Immature natural killer cell (primary cell): ENCODE data around the gene TAS2R3. TPM values are rescaled to one million over a fixed set of nuclear protein-coding genes. Genes with fewer than 3 reads are reported as not detected.
"Not testable (repeated sequence)": the region's sequence is repeated elsewhere in the genome, so short reads cannot be mapped to it uniquely, and the experiment has no call there.

Experiments used
- DNase-seq, 3 donors: peaks; one replicate each; pipeline ENCODE4 v3.0.0; 2022; ENCODE audit warnings: mixed read lengths in 1 of 3
- H3K27ac Mint-ChIP-seq, 6 donors: one replicate each; pipeline ENCODE4 v1.8.0; 2020; ENCODE audit warnings: mixed read lengths in 6 of 6, mild to moderate bottlenecking in 5 of 6, inconsistent platforms in 4 of 6, moderate library complexity in 3 of 6
- H3K27me3 Mint-ChIP-seq, 3 donors: one replicate each; pipeline ENCODE4 v1.8.0; 2020 to 2021; ENCODE audit warnings: low read depth in 3 of 3, mild to moderate bottlenecking in 3 of 3, mixed read lengths in 3 of 3, moderate library complexity in 3 of 3, inconsistent platforms in 1 of 3
- H3K36me3 Mint-ChIP-seq, 3 donors: one replicate each; pipeline ENCODE4 v1.8.0; 2020; ENCODE audit warnings: mixed read lengths in 3 of 3, inconsistent platforms in 2 of 3, mild to moderate bottlenecking in 2 of 3
- H3K4me1 Mint-ChIP-seq, 2 donors: one replicate each; pipeline ENCODE4 v1.8.0; 2020; ENCODE audit warnings: inconsistent platforms in 2 of 2, mild to moderate bottlenecking in 2 of 2, mixed read lengths in 2 of 2, moderate library complexity in 1 of 2
- H3K4me3 Mint-ChIP-seq, 5 donors: one replicate each; pipeline ENCODE4 v1.8.0; 2020; ENCODE audit warnings: mild to moderate bottlenecking in 5 of 5, mixed read lengths in 5 of 5, inconsistent platforms in 3 of 5, moderate library complexity in 3 of 5
- H3K9me3 Mint-ChIP-seq, 6 donors: one replicate each; pipeline ENCODE4 v1.8.0; 2020; ENCODE audit warnings: mild to moderate bottlenecking in 6 of 6, mixed read lengths in 6 of 6, inconsistent platforms in 4 of 6, moderate library complexity in 3 of 6
- polyA plus RNA-seq, 3 donors: library from polyadenylated mRNA; unstranded; fragments of 300-500 nt; fragmentation: Illumina TruSeq; gene quantifications; one replicate each; pipeline ENCODE4 v1.2.3, GENCODE V29; 2021

Gene TAS2R3
- polyA plus RNA-seq, 3 donors from 2014 or later, result not detected

DNA sequence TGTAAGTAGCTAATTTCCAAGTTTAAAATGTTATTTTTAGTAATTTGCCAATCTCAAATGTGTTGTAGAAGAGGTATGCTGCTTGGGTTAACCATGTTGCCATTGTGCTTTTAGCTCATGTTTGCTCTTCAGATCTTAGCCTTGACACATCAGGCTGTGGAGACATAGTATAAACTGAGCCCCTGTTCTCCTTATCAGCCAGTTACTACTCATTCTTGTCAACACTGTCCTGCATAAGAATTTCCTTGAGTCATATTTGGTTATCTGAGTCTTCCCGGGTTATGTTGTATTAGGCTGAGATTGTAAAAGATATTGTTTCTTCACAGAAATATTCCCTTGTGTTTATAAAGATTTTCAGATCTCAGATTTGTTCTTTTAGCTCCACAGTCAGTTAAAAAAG lies 21.7 kb upstream of the TAS2R3 start:
- H3K9me3 Mint-ChIP-seq, result no peaks in the 10 kb centered on the region
- no peak for DNase-seq
- no peak overlapping the region for H3K4me3 Mint-ChIP-seq
- H3K27ac Mint-ChIP-seq, result peak overlapping the region in 1 of 6 donors; percentile 18
- H3K36me3 Mint-ChIP-seq, result peaks cover 18 to 38% (median 34%) of the 10 kb centered on the region in 3 donors
- peaks cover 7 to 17% (median 12%) of the 10 kb centered on the region in 3 donors for H3K27me3 Mint-ChIP-seq
- peaks cover 31 to 70% of the 10 kb centered on the region in 2 donors for H3K4me1 Mint-ChIP-seq

DNA sequence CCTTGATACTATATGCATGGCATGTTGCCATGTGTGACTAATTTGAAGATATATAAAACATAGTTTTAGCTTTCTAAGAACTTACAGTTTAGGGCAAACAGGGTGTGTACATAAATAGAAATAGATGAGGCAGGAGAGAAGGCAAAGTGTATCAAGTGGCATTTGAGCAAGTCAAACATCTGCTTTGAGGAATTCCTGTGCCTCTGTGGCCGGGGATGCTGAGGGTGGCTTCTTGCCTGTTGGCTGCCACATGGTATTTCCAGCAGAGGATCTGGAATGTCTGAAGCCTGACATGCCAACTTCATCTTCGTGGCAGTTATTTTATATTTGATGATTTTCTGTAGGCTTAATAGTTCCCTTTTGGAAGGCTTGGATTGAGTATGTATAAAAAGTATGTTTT lies 19.8 kb upstream of the TAS2R3 start:
- Mint-ChIP-seq H3K36me3 (peaks cover 27 to 38% (median 34%) of the 10 kb centered on the region in 3 donors), H3K4me1 (peaks cover 14 to 51% of the 10 kb centered on the region in 2 donors), H3K27ac (no peak overlapping the region), H3K9me3 (no peaks in the 10 kb centered on the region), H3K4me3 (no peak overlapping the region), H3K27me3 (peaks cover 0 to 3% (median 0%) of the 10 kb centered on the region in 3 donors)
- no peak for DNase-seq

DNA sequence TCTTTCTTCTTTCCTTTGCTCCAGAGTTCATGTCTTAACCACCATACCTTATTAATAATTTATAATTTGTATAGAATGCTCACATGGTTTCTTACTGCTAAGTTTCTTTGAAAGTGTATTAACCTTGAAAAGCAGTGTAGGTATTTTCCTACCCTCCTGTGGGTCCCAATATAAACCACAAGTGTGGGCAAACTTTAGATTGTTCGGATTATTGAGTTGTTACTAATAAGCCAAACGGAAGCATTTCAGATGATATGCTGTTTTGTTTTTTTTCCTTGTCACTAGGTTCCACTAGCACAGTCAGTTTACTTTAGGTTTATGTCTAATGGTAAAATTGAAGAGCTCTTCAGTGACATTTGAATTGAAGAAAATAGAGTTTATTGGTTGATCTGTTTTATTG lies 15.5 kb upstream of the TAS2R3 start:
- Mint-ChIP-seq H3K4me1 (peaks cover 0 to 12% of the 10 kb centered on the region in 2 donors), H3K9me3 (peaks cover 10 to 26% (median 20%) of the 10 kb centered on the region in 6 donors), H3K4me3 (no peak overlapping the region), H3K27ac (no peak overlapping the region), H3K27me3 (no peaks in the 10 kb centered on the region), H3K36me3 (peaks cover 54 to 58% (median 57%) of the 10 kb centered on the region in 3 donors)
- no peak for DNase-seq

DNA sequence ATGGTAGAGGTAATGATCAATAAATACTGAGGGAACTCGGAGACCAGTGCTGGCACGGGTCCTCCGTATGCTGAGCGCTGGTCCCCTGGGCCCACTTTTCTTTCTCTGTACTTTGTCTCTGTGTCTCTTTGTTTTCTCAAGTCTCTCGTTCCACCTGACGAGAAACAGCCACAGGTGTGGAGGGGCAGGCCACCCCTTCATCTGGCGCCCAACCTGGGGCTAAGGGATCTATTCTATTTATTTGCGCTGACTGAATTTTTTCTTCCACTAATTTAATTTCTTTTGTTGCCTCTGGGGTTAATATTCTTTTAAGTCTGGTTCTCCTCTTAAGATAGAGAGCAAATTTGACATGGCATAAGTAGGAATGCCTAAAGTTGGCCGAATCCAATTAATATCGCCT lies 12.0 kb upstream of the TAS2R3 start:
- Mint-ChIP-seq H3K9me3 (peaks cover 10 to 27% (median 24%) of the 10 kb centered on the region in 6 donors), H3K36me3 (peaks cover 56 to 66% (median 66%) of the 10 kb centered on the region in 3 donors), H3K4me3 (peak overlapping the region in 1 of 5 donors; percentile 30)
- H3K27me3 Mint-ChIP-seq, H3K4me1 Mint-ChIP-seq, DNase-seq, H3K27ac Mint-ChIP-seq: not testable (repeated sequence)

DNA sequence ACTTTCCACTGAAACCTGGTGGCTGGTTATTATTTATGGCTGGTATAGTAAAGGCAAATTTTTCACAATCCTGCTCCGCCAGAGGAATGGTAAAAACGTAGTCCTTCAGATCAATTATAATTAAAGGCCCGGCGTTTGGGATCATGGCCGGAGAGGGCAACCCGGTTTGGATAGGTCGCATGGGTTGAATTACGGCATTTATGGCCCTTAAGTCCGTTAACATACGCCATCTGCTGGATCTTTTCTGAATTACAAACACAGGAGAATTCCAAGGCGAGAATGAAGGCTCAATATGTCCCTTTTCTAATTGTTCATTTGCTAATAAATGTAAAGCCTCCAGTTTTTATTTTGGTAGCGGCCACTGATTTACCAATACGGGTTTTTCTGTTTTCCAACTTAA lies 11.3 kb upstream of the TAS2R3 start:
- H3K27me3 Mint-ChIP-seq, result no peaks in the 10 kb centered on the region
- no peak overlapping the region for H3K4me3 Mint-ChIP-seq
- H3K9me3 Mint-ChIP-seq, result peaks cover 10 to 27% (median 24%) of the 10 kb centered on the region in 6 donors
- H3K27ac Mint-ChIP-seq, result no peak overlapping the region
- H3K36me3 Mint-ChIP-seq, result peaks cover 62 to 70% (median 66%) of the 10 kb centered on the region in 3 donors
- H3K4me1 Mint-ChIP-seq, result peaks cover 0 to 5% of the 10 kb centered on the region in 2 donors
- DNase-seq, result no peak

DNA sequence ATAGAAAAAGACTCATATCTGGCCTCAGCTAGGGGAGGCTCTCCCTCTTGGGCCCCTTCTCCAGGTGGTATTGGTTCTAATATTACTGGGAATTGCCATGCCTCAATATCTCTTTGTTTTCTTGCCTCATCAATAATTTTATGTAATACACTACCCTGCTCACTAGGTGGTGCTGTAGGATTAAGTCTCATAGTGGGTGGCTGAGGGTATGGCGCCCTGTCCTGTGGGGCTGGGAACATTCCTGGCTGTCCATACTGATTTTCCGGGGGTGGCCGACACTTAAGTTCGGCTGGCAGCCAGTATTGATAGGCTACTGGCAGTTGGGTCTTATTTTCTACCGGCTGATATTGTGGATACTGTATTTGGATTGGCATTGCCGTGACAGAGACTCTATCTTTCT lies 9.0 kb upstream of the TAS2R3 start:
- Mint-ChIP-seq H3K9me3 (peaks cover 10 to 27% (median 24%) of the 10 kb centered on the region in 6 donors), H3K4me3 (no peak overlapping the region), H3K4me1 (peaks cover 0 to 5% of the 10 kb centered on the region in 2 donors), H3K27ac (no peak overlapping the region), H3K36me3 (peaks cover 61 to 81% (median 64%) of the 10 kb centered on the region in 3 donors), H3K27me3 (no peaks in the 10 kb centered on the region)
- peak in 2 of 3 donors; percentile 10 to 11 for DNase-seq

DNA sequence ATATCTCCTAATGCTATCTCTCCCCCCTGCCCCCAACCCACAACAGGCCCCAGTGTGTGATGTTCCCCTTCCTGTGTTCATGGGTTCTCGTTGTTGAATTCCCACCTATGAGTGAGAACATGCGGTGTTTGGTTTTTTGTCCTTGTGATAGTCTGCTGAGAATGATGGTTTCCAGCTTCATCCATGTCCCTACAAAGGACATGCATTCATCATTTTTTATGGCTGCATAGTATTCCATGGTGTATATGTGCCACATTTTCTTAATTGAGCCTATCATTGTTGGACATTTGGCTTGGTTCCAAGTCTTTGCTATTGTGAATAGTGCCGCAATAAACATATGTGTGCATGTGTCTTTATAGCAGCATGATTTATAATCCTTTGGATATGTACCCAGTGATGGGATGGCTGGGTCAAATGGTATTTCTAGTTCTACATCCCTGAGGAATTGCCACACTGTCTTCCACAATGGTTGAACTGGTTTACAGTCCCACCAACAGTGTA lies 6.2 kb downstream of the TAS2R3 start:
- H3K4me1 Mint-ChIP-seq, DNase-seq, H3K4me3 Mint-ChIP-seq, H3K9me3 Mint-ChIP-seq, H3K27ac Mint-ChIP-seq, H3K27me3 Mint-ChIP-seq: not testable (repeated sequence)
- H3K36me3 Mint-ChIP-seq, result peaks cover 0 to 19% (median 11%) of the 10 kb centered on the region in 3 donors

DNA sequence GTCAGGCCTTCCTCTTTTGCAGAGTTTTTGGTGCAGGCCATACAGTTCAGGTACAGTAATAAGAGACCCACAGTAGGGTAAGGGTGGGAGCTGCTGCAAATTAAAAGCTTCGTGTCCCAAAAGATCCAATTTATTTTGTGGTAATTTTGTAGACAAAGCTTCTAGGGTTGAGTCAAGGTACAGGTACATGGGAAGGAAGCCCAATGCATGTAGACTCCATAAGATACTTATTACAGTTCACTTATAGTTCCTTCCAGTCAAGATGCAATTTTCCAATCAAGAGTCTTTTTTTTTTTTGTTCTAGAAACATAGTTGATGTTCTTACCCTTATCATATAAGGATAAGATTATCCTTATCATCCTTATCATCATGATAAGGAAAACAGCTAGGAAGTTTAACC lies 12.5 kb downstream of the TAS2R3 start, which contains the start of gene TAS2R4:
TAS2R4 (plus strand) TSS at position 301 of the 400 bp plus-strand sequence. CDS start 1,815 bp downstream, outside the sequence.
- Mint-ChIP-seq H3K36me3 (peaks cover 27 to 47% (median 34%) of the 10 kb centered on the region in 3 donors), H3K27ac (no peak within 1 kb of the TSS), H3K4me1 (no peaks in the 10 kb centered on the region), H3K9me3 (peaks cover 0 to 2% (median 0%) of the 10 kb centered on the region in 6 donors), H3K4me3 (no peak within 1 kb of the TSS), H3K27me3 (no peaks in the 10 kb centered on the region)
- DNase-seq, result no peak

DNA sequence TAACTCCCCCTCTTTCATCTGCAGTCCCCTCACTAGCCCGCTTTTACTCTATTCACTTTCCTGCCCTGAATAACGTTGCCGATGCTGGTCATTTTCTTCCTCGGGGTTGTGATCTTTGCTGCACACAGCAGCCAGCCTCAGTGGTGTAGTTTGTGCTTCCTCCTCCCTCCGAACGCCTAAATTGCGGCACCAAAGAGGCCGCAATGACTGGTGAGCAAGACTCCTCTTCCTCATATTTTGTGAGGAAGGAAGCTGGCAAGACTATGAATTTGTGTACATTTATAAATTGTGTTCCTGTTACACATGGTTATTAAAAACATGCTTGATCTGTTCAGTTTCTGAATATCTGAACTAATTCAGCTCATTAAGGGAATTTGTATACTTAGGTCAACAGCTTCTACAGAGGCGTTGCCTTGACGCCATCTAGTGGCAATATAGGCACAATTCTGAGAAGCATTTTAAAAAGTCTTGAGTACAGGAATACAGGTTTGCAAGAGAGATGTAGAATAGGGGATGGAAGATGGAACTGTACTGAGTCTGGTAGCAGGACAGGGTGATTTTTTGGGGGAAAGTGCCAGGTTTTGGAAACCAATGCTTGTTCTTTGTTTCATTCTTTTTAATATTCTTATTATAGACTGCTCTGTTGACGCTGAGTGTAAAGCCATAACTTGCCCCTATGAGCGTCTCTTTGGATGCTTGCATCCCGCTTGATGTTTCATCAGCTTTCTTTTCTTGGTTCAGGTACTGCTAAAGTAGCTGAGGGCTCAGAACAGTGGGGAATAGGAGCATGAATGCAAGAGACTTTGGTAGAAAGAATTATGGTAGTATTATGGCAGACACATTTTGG lies 22.0 kb downstream of the TAS2R3 start:
- Mint-ChIP-seq H3K27me3 (no peaks in the 10 kb centered on the region), H3K9me3 (no peaks in the 10 kb centered on the region), H3K4me3 (no peak overlapping the region), H3K27ac (no peak overlapping the region), H3K36me3 (peaks cover 0 to 10% (median 5%) of the 10 kb centered on the region in 3 donors), H3K4me1 (peaks cover 0 to 9% of the 10 kb centered on the region in 2 donors)
- peak; percentile 4 to 26 (median 24) for DNase-seq

DNA sequence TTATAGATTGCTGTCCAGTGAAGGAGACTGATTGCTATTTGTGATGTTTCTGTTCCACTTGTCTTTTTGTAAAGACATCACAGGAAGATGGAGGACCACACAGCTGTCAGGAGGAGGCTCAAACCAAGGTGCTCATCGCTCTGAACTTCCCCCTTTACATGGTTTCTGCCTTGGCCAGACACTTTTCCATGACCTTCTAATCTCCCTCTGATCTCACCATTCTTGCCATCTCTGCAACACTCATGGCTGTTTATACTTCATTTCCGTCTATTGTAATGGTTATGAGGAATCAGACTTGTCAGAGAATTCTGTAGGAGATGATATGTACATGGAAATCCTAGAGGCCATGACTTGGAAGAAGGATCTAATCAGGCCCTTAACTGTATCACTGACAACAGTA lies 24.4 kb downstream of the TAS2R3 start:
- peaks cover 0 to 10% (median 9%) of the 10 kb centered on the region in 3 donors for H3K36me3 Mint-ChIP-seq
- peaks cover 0 to 9% of the 10 kb centered on the region in 2 donors for H3K4me1 Mint-ChIP-seq
- H3K27ac Mint-ChIP-seq, result no peak overlapping the region
- no peak overlapping the region for H3K4me3 Mint-ChIP-seq
- H3K27me3 Mint-ChIP-seq, result no peaks in the 10 kb centered on the region
- no peaks in the 10 kb centered on the region for H3K9me3 Mint-ChIP-seq
- DNase-seq, result no peak

DNA sequence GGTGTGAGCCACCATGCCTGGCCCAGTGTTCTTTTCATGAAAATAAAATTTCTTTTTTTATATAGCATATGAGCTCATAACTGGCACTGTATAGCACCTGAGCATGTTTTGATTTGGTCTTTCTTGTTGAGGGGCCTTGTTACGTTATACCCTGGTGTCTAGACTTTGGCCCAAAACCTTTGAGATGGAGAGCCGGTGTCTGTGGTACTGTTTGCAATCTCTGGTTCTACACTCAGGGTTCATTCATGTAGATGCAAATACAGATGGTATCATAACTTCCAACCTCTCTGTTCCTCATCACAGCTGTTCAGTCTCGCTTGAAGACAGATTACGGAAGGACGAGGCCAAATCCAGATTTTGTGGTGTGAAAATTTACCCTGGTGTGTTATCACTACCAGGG lies 26.0 kb downstream of the TAS2R3 start, which contains the start of gene TAS2R5:
TAS2R5 (plus strand) TSS at position 301 of the 400 bp plus-strand sequence. CDS start 145 bp downstream, outside the sequence.
- Mint-ChIP-seq H3K4me1 (peaks cover 0 to 9% of the 10 kb centered on the region in 2 donors), H3K27ac (peak within 1 kb of the TSS in 1 of 6 donors; percentile 23), H3K27me3 (no peaks in the 10 kb centered on the region), H3K36me3 (peaks cover 8 to 13% (median 9%) of the 10 kb centered on the region in 3 donors), H3K4me3 (no peak within 1 kb of the TSS), H3K9me3 (no peaks in the 10 kb centered on the region)
- no peak for DNase-seq

DNA sequence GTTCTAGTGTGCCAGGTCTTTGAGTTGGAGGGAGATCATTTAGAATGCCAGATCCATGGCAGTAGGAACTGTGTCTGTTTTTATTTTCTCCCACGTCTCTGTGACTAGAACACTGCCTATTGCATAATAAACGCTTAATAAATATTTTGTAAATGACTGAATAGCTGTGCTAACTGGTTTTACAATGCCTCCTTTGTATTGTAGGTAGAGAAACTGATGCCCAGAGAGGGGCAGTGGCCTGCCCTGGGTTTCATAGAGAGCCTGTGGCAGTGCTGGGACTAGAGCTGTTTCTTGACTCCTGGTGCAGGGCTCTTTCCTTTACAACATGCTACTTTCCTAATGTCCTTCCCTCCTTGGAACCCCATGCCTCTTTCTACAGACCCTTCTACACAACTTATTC lies 28.6 kb downstream of the TAS2R3 start:
- no peaks in the 10 kb centered on the region for H3K27me3 Mint-ChIP-seq
- H3K36me3 Mint-ChIP-seq, result peaks cover 9 to 13% (median 12%) of the 10 kb centered on the region in 3 donors
- H3K9me3 Mint-ChIP-seq, result no peaks in the 10 kb centered on the region
- no peak overlapping the region for H3K4me3 Mint-ChIP-seq
- H3K4me1 Mint-ChIP-seq, result peaks cover 0 to 9% of the 10 kb centered on the region in 2 donors
- H3K27ac Mint-ChIP-seq, result no peak overlapping the region
- DNase-seq, result no peak
